HepG2 (cell line): Measurements from ENCODE around the gene ETV2. TPM values are rescaled to one million over a fixed set of nuclear protein-coding genes. Genes with fewer than 3 reads are reported as not detected.

Source experiments
- DMAP1 ChIP-seq: IDR thresholded peaks from 2 replicates; pipeline ENCODE4 v1.6.1; 2016
- GATA4 ChIP-seq: sonication (generic); IDR thresholded peaks from 2 replicates; pipeline ENCODE4 v1.6.1; 2016; ENCODE audit warnings: antibody characterized with exemption, low read depth, borderline replicate concordance
- HCFC1 ChIP-seq: fragments of 150-350 bp; IDR thresholded peaks from 2 replicates; pipeline ENCODE4 v1.6.1; 2014; ENCODE audit warnings: low read depth, low read length
- HNRNPUL1 ChIP-seq: fragments of 200-400 bp; formaldehyde crosslinking; IDR thresholded peaks from 2 replicates; pipeline ENCODE4 v1.6.1; 2017; ENCODE audit warnings: low read depth, mild to moderate bottlenecking, low read length, moderate library complexity
- NFATC3 ChIP-seq: sonication (generic); formaldehyde crosslinking; IDR thresholded peaks from 2 replicates; pipeline ENCODE4 v1.5.1; 2020; ENCODE audit warnings: mild to moderate bottlenecking, missing genetic modification reagents
- PHF8 ChIP-seq: sonication (generic); formaldehyde crosslinking; IDR thresholded peaks from 2 replicates; pipeline ENCODE4 v1.5.0; 2020; ENCODE audit warnings: missing genetic modification reagents
- PRDM15 ChIP-seq: sonication (generic); formaldehyde crosslinking; IDR thresholded peaks from 2 replicates; pipeline ENCODE4 v1.4.0; 2020; ENCODE audit warnings: missing genetic modification reagents
- RELA ChIP-seq: sonication (generic); formaldehyde crosslinking; IDR thresholded peaks from 2 replicates; pipeline ENCODE4 v1.4.0; 2020; ENCODE audit warnings: missing genetic modification reagents
- STAT6 ChIP-seq: sonication (generic); formaldehyde crosslinking; IDR thresholded peaks from 2 replicates; pipeline ENCODE4 v1.4.0; 2020; ENCODE audit warnings: missing genetic modification reagents, mild to moderate bottlenecking, borderline replicate concordance
- TAF1 ChIP-seq: sonication (generic); formaldehyde crosslinking; IDR thresholded peaks from 2 replicates; pipeline ENCODE4 v1.4.0; 2020; ENCODE audit warnings: missing genetic modification reagents
- TOE1 ChIP-seq: sonication (generic); formaldehyde crosslinking; IDR thresholded peaks from 2 replicates; pipeline ENCODE4 v1.4.0; 2020; ENCODE audit warnings: mild to moderate bottlenecking, missing genetic modification reagents
- ZBTB34 ChIP-seq: sonication (generic); formaldehyde crosslinking; IDR thresholded peaks from 2 replicates; pipeline ENCODE4 v1.8.0; 2022; ENCODE audit warnings: mild to moderate bottlenecking, missing genetic modification reagents
- ZBTB42 ChIP-seq: sonication (generic); formaldehyde crosslinking; IDR thresholded peaks from 2 replicates; pipeline ENCODE4 v1.5.0; 2020; ENCODE audit warnings: mild to moderate bottlenecking, missing genetic modification reagents
- ZFYVE20 ChIP-seq: sonication (generic); formaldehyde crosslinking; IDR thresholded peaks from 2 replicates; pipeline ENCODE4 v1.8.0; 2023; ENCODE audit warnings: low read depth, mild to moderate bottlenecking, moderate library complexity, missing genetic modification reagents, borderline replicate concordance
- ZNF326 ChIP-seq: sonication (generic); formaldehyde crosslinking; IDR thresholded peaks from 2 replicates; pipeline ENCODE4 v1.4.0; 2020; ENCODE audit warnings: missing genetic modification reagents, borderline replicate concordance
- ZNF431 ChIP-seq: sonication (generic); formaldehyde crosslinking; IDR thresholded peaks from 2 replicates; pipeline ENCODE4 v1.9.0; 2022; ENCODE audit warnings: missing genetic modification reagents, low read depth, mild to moderate bottlenecking, borderline replicate concordance
- ZNF576 ChIP-seq: sonication (generic); formaldehyde crosslinking; IDR thresholded peaks from 2 replicates; pipeline ENCODE4 v1.4.0; 2020; ENCODE audit warnings: mild to moderate bottlenecking, missing genetic modification reagents
- polyA plus RNA-seq, 8 experiments: library from polyadenylated mRNA; depleted of rRNA in 3 of 8; stranded (reverse) in 7 of 8; unstranded in 1 of 8; fragments of >200 nt; fragmentation: Illumina TruSeq in 4 of 8; extraction: Trizol in 4 of 8; gene quantifications; 2 replicates each; pipeline versions ENCODE4 v1.2.1 to v1.2.3, GENCODE V29; 2011 to 2016; ENCODE audit warnings: low read depth in 4 of 8, missing spikeins in 1 of 8, mixed read lengths in 1 of 8; ENCODE audit not compliant: insufficient read depth in 1 of 8
- total RNA-seq, 5 experiments: library from RNA; depleted of rRNA; stranded (reverse); fragments of >200 nt; fragmentation: Illumina TruSeq; extraction: Trizol; gene quantifications; 2 replicates each; pipeline ENCODE4 v1.2.3, GENCODE V29; 2016; ENCODE audit warnings: low read depth in 1 of 5
- TF ChIP-seq, protein P1 (sequence below): sonication (generic); formaldehyde crosslinking; IDR thresholded peaks from 2 replicates; pipeline ENCODE4 v1.8.1; 2023; ENCODE audit warnings: mild to moderate bottlenecking, inconsistent platforms, moderate library complexity, missing genetic modification reagents, borderline replicate concordance

Gene ETV2
- total and polyA plus RNA-seq, 2 of the 13 experiments (the other 11 are each of a cell fraction or from before 2014, with no cell fraction given), result 0.07 to 0.20 TPM

DNA sequence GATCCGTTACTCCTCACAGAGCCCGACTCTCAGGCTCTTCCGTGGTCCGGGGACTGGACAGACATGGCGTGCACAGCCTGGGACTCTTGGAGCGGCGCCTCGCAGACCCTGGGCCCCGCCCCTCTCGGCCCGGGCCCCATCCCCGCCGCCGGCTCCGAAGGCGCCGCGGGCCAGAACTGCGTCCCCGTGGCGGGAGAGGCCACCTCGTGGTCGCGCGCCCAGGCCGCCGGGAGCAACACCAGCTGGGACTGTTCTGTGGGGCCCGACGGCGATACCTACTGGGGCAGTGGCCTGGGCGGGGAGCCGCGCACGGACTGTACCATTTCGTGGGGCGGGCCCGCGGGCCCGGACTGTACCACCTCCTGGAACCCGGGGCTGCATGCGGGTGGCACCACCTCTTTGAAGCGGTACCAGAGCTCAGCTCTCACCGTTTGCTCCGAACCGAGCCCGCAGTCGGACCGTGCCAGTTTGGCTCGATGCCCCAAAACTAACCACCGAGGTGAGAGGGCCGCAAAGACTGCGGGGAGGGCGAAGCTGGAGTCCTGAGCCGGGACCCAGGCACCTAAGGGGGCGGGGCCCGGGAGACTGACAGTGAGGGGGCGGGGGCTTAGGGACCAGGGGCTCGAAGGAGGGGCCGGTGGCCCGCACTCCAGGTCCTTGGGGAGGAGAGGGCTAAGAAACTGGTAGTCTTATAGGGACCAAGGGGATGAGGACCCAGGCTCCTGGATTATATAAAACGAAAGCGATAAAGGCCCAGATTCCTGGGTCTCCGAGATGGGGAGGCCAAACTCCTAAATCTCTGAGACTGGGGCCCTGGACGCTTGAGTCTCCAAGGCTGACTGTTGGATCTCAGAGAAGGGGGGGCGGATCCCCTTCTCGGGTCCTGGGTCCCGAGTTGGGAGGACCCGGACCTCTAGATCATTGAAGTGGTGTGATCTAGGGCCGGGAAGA, 2.0 kb downstream of the ETV2 start (continued):
- TF ChIP-seq PRDM15 (peak; percentile 49; the same call in 1 of the 2 replicates), ZBTB42 (CRISPR knock-in tag) (no peak), TAF1 (CRISPR knock-in tag) (peak; percentile 93), ZNF576 (CRISPR knock-in tag) (no peak), PHF8 (peak; percentile 86), GATA4 (peak; percentile 29; the same call in 1 of the 2 replicates), DMAP1 (CRISPR knock-in tag) (no peak), ZNF431 (CRISPR knock-in tag) (peak; percentile 51; the same call in 1 of the 2 replicates), HCFC1 (no peak), STAT6 (peak; percentile 20; the same call in 1 of the 2 replicates), NFATC3 (no peak), HNRNPUL1 (no peak), RELA (CRISPR knock-in tag) (peak; percentile 69; the same call in 1 of the 2 replicates), ZFYVE20 (CRISPR knock-in tag) (no peak), TOE1 (CRISPR knock-in tag) (peak; percentile 58; the same call in 1 of the 2 replicates), ZNF326 (no peak), ZBTB34 (CRISPR knock-in tag) (no peak)
- TF ChIP-seq, protein P1, sequence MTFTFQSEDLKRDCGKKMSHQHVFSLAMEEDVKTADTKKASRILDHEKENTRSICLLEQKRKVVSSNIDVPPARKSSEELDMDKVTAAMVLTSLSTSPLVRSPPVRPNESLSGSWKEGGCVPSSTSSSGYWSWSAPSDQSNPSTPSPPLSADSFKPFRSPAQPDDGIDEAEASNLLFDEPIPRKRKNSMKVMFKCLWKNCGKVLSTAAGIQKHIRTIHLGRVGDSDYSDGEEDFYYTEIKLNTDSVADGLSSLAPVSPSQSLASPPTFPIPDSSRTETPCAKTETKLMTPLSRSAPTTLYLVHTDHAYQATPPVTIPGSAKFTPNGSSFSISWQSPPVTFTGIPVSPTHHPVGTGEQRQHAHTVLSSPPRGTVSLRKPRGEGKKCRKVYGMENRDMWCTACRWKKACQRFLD (CRISPR knock-in tag), result peak; percentile 72; the same call in 1 of the 2 replicates
